ENCODE results near the gene MLLT6. TPM values are rescaled to one million over a fixed set of nuclear protein-coding genes. Genes with fewer than 3 reads are reported as not detected.

Gene MLLT6
- total and polyA plus RNA-seq, 8 donors = 80.0 to 143 (median 116) TPM

- ATAC-seq (peak; percentile 0), DNase-seq (peak in 1 of 4 donors; percentile 25)
- peak overlapping the region; percentile 71 to 88 for H3K4me3 ChIP-seq
- TF ChIP-seq CTCF (IDR thresholded peaks at IDR 0.05) = no peak
- H3K36me3 ChIP-seq = no peaks in the 10 kb centered on the region
- no peaks in the 10 kb centered on the region for H3K27me3 ChIP-seq
- peaks cover 6 to 42% of the 10 kb centered on the region in 2 donors for H3K4me1 ChIP-seq
- intact Hi-C loops (cut with DNase I) = no loop called here
- H3K27ac ChIP-seq = peak overlapping the region; percentile 96 to 98
- no peaks in the 10 kb centered on the region for H3K9me3 ChIP-seq
These were observed 3.4 kb upstream of the MLLT6 start for GRCh38 chr17:38701504-38702165.

GRCh38 chr17:38702166-38702915 is 2.7 kb upstream of the MLLT6 start:
- ATAC-seq (peak; percentile 51), DNase-seq (peak; percentile 86 to 96 (median 89))
- H3K9me3 ChIP-seq = no peaks in the 10 kb centered on the region
- no peak for TF ChIP-seq CTCF (IDR thresholded peaks at IDR 0.05)
- peak overlapping the region; percentile 96 to 98 for H3K27ac ChIP-seq
- H3K36me3 ChIP-seq = peaks cover 0 to 1% of the 10 kb centered on the region in 2 donors
- intact Hi-C loops (cut with DNase I) = no loop called here
- peak overlapping the region; percentile 71 to 88 for H3K4me3 ChIP-seq
- H3K27me3 ChIP-seq = no peaks in the 10 kb centered on the region
- peaks cover 10 to 49% of the 10 kb centered on the region in 2 donors for H3K4me1 ChIP-seq

- no peak for ATAC-seq
- TF ChIP-seq CTCF (IDR thresholded peaks at IDR 0.05) = no peak
- Histone ChIP-seq H3K27ac (peak overlapping the region; percentile 96 to 98), H3K4me1 (peaks cover 10 to 57% of the 10 kb centered on the region in 2 donors), H3K27me3 (no peaks in the 10 kb centered on the region), H3K36me3 (peaks cover 0 to 9% of the 10 kb centered on the region in 2 donors), H3K9me3 (no peaks in the 10 kb centered on the region), H3K4me3 (peak overlapping the region; percentile 71 to 88)
- intact Hi-C loops (cut with DNase I) = no loop called here
- DNase-seq = peak in 2 of 4 donors; percentile 53 to 88
These were observed 1.9 kb upstream of the MLLT6 start for GRCh38 chr17:38702916-38703741.

- intact Hi-C loops (cut with DNase I) = no loop called here
- ATAC-seq (peak; percentile 60), DNase-seq (peak; percentile 66 to 94 (median 90))
- Histone ChIP-seq H3K4me1 (peaks cover 10 to 56% of the 10 kb centered on the region in 2 donors), H3K36me3 (peaks cover 0 to 16% of the 10 kb centered on the region in 2 donors), H3K27me3 (no peaks in the 10 kb centered on the region), H3K4me3 (peak overlapping the region; percentile 71 to 88), H3K27ac (peak overlapping the region; percentile 96 to 98), H3K9me3 (no peaks in the 10 kb centered on the region)
- TF ChIP-seq CTCF (IDR thresholded peaks at IDR 0.05) = no peak
These were observed 1.1 kb upstream of the MLLT6 start for GRCh38 chr17:38703742-38704605.
